Ramos (cell line): ENCODE measurements around the gene ZNF577.

Experiments
- in situ Hi-C: fragments of 300-500 bp; cut with MboI; formaldehyde crosslinking; loops from one replicate; pipeline ENCODE4 v1.14.3; 2022; ENCODE audit warnings: low sequenced_read_pairs; ENCODE audit not compliant: unreplicated experiment

The ZNF577 gene

DNA sequence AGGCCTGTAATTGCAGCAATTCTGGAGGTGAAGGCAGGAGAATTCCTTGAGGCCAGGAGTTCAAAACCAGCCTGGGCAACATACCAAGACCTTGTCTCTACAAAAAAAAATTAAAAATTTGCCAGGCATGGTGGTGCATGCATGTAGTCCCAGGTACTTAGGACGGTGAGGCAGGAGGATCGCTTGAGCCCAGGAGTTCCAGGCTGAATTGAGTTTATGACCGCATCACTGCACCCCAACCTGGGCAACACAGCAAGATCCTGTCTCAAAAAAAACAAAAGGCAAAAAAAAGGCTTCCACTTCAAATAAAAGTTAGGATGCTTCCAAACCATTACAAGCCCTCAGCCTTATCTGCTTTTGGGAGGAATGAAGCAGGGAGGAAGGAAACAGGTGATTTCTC lies 5.2 kb downstream of the ZNF577 start:
- in situ Hi-C loops: no loop called here

DNA sequence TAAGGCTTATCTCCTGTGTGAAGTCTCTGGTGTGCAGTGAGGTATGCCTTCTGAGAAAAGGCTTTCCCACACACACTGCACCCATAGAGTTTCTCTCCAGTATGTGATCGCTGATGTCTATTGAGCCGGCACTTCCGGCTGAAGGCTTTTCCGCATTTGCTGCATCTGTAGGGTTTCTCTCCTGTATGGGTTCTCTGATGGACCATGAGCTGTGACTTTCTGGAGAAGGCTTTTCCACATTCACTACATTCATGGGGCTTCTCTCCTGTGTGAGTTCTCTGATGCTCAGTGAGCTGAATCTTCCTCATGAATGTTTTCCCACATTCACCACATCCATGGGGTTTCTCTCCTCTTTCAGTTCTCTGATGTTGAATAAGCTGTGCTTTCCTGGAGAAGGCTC lies 14.7 kb downstream of the ZNF577 start:
- in situ Hi-C loops: no loop called here

DNA sequence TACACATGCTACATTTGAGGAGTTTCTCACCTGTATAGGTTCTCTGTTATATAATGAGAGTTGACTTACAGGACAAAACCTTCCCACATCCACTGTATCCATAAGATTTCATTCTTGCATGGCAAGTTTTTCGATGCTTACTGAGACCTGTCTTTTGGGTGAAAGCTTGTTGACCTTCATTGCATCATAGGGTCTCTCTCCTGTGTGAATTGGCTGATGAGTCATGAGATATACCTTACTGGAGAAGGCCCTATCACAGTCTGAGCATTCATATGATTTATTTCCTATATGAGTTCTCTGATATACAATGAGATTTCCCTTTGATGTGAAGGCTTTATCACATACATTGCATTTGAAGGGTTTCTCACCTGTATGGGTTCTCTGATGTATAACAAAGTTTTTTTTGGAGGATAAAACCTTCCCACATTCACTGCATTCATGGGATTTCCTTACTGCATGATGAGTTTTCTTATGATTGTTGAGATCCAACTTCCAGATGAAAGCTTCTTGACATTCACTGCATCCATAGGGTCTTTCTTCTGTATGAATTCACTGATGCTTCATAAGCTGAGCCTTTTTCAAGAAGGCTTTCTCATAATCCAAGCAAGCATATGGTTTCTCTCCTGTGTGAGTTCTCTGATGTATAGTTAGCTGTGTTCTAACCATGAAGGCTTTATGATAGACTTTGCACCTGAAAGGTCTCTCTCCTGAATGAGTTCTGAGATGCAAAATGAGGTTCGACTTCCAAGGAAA lies 25.7 kb downstream of the ZNF577 start:
- in situ Hi-C loops: no loop called here

DNA sequence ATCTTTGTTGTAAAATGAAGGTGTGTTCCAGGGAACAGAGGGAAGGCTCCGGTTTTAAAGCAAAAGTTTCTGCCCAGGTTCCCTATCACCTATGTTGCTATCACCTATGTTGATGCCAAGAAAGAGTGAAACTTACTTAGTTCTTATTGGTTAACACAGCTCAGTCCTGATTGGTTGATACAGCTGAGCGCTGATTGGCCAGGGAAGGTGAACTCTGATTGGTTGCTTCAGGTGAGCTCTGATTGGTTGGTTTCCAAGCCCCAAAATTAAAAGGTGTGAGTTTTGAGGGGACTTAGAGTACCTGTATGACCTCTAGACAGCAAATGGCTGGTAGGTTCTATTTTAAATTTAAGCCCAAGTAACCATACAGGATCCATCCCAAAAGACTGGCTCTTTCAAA lies 50.6 kb downstream of the ZNF577 start:
- in situ Hi-C loops: no loop called here

DNA sequence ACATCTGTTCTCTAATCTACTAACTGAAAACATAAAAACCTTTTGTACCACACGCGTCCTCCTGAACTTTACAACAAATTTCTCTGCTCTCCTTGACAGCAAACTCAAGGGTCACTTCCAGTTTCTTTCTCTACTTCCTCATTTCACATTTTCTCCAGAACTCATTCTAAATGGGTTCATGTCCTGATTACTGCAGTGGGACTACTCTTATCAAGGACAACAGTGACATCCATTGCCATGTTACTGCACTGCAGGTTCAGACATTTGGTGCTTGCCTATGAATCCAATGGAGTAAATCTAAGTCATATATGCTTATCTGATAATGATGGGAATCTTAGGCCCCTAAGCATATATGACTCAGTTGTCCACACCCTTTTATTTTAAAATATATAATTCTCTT lies 57.5 kb downstream of the ZNF577 start:
- in situ Hi-C loops: no loop called here

DNA sequence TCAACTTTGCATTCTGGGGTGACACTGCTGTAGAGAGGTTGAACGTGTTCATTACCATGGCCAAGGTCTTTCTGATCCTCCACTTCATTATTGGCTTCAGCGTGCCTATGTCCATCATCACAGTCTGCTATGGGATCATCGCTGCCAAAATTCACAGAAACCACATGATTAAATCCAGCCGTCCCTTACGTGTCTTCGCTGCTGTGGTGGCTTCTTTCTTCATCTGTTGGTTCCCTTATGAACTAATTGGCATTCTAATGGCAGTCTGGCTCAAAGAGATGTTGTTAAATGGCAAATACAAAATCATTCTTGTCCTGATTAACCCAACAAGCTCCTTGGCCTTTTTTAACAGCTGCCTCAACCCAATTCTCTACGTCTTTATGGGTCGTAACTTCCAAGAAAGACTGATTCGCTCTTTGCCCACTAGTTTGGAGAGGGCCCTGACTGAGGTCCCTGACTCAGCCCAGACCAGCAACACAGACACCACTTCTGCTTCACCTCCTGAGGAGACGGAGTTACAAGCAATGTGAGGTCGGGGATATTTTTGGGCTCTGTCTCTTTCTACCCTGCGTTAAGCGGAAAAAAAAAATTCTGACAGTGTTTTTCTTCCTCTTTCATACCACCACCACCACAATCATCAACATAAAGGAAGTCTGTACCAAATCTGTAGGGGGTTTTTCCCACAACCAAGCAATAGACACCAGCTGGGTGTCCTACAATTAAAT lies 63.3 kb downstream of the ZNF577 start:
- in situ Hi-C loops: no loop called here

DNA sequence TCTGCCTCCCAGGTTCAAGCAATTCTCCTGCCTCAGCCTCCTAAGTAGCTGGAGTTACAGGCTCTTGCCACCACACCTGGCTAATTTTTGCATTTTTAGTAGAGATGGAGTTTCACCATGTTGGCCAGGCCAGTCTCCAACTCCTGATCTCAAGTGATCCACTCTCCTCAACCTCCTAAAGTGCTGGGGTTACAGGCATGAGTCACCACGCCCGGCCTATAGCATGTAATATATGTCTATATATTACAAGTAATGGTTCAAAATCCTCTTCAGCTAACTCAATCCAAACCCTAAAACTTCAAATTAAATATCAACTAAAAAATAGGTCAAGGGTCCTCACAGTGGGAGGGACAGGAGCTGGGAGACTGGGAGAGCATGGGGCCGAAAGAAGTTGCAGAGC lies 64.8 kb downstream of the ZNF577 start:
- in situ Hi-C loops: no loop called here

DNA sequence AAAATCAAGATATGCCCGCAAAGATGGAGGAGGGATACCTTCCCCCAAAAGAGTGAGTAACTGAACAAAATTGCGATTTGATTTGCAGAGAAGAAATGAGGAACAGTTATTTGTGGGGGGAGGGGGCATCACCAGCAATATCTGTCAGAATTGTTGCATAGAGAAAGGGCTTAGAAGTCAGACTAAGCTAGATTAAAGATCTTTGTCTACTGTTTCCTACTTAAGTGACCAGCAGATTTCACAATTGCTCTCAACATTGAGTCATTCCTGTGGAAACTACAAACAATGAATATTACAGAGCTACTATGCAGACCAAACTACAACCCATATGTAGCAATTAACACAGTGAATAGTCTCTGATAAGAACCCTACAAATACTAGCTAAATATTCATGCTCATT lies 65.4 kb downstream of the ZNF577 start:
- in situ Hi-C loops: no loop called here

DNA sequence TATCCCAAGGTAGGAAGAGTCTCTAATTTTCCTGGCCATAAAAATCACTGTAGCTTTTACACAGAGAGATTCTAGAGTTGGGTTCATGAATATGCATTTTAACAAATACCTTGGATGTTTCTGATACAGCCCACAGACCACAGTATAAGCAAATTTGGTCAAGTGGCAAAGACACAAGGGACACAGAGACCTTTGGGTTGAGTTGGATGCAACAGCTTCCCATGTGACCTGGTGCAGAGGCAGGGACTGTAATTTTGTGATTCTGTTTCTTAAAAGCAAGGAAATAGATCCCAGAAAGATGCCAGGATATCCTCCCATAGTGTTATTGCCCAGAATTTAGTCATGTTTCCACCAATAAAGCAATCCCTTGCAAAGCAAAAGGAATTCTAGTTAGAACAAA lies 65.8 kb downstream of the ZNF577 start:
- in situ Hi-C loops: no loop called here

DNA sequence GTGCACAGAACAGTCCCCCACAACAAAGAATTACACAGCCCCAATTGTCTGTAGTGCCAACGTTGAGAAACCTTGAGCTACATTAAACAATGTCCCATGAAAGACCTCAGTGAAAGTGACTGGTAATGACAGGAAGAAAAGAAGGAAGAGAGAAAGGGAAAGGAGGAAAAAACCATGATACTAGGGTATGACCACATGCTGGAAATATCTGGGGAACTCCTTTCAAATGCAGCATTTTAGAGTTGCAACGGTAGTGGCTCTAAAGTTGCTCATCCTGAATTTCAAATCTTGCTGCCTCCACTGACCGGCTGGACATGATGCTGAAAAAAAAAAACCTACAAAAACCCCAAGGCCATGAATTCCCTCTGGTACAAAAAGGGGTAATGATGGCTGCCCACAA lies 66.3 kb downstream of the ZNF577 start:
- in situ Hi-C loops: no loop called here
